ENCODE data around the gene SIPA1L2. TPM values are rescaled to one million over a fixed set of nuclear protein-coding genes. Genes with fewer than 3 reads are reported as not detected.

SIPA1L2 gene
- total and polyA plus RNA-seq, 5 donors from 2014 or later: 0.22 TPM; not detected in 4

DNA sequence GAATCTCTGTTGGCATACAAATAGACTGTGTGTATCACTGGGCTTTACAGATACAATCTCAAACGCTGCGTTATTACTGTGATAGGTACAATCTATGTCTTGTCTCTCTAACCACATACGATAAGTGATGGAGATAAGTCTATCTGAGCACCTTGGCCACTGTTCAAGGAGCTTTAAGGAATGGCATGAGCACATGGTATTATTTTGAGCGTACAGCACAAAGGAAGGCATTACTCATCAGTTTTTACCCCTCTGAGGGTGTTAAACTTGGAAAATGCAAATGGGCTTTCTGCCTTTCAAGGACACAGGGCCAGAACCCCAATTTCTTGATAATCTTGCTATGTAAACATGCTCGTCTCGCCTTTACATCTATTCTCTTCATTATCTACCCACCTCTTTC, 11.6 kb upstream of the SIPA1L2 start:
- ATAC-seq (ENCODE audit: low read depth in 2 of 2): no peak
- H3K9me3 Mint-ChIP-seq: peaks cover 0 to 2% (median 0%) of the 10 kb centered on the region in 7 donors
- H3K36me3 Mint-ChIP-seq: no peaks in the 10 kb centered on the region
- H3K27me3 ChIP-seq (ENCODE audit: control insufficient read depth, insufficient read depth, low read length): peaks cover 8% of the 10 kb centered on the region
- no peak overlapping the region for H3K27ac ChIP-seq (ENCODE audit: insufficient read depth, low read length, poor library complexity, severe bottlenecking)
- H3K4me3 ChIP-seq (ENCODE audit: low read depth, low read length): no peak overlapping the region
- no peak overlapping the region for H3K4me3 Mint-ChIP-seq
- peaks cover 23% of the 10 kb centered on the region for H3K27me3 Mint-ChIP-seq
- no peaks in the 10 kb centered on the region for H3K4me1 ChIP-seq (ENCODE audit: control insufficient read depth, insufficient read depth, low read length, poor library complexity, severe bottlenecking)
- H3K27ac Mint-ChIP-seq: no peak overlapping the region
- H3K9me3 ChIP-seq (ENCODE audit: control insufficient read depth in 2 of 2, low read length in 2 of 2): no peaks in the 10 kb centered on the region
- H3K4me1 Mint-ChIP-seq: no peaks in the 10 kb centered on the region
- DNase-seq: no peak
- H3K36me3 ChIP-seq (ENCODE audit: control insufficient read depth, insufficient read depth, low read length): no peaks in the 10 kb centered on the region

DNA sequence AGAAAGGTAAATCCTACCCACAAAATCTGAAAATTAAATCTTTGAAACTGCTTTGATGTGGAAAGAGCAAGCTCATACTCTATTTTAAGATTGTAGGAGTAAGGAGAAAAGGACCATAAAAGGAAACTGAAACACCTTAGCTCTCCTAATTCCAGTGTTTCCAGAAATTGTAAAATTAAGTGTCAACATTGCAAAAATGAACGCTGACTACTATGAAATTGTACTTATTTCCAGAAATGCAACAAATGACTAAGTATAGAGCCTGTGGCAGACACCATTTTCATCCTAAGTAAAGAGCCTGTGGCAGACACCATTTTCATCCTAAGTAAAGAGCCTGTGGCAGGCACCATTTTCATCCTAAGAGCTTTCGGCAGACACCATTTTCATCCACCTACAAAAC, 6.9 kb upstream of the SIPA1L2 start:
- no peaks in the 10 kb centered on the region for H3K9me3 ChIP-seq (ENCODE audit: control insufficient read depth in 2 of 2, low read length in 2 of 2)
- H3K36me3 Mint-ChIP-seq: no peaks in the 10 kb centered on the region
- no peaks in the 10 kb centered on the region for H3K4me1 Mint-ChIP-seq
- peaks cover 0 to 2% (median 0%) of the 10 kb centered on the region in 7 donors for H3K9me3 Mint-ChIP-seq
- DNase-seq: no peak
- no peak overlapping the region for H3K4me3 ChIP-seq (ENCODE audit: low read depth, low read length)
- peaks cover 17% of the 10 kb centered on the region for H3K27me3 ChIP-seq (ENCODE audit: control insufficient read depth, insufficient read depth, low read length)
- ATAC-seq (ENCODE audit: low read depth in 2 of 2): no peak
- H3K4me3 Mint-ChIP-seq: no peak overlapping the region
- no peak overlapping the region for H3K27ac ChIP-seq (ENCODE audit: insufficient read depth, low read length, poor library complexity, severe bottlenecking)
- H3K27ac Mint-ChIP-seq: no peak overlapping the region
- H3K27me3 Mint-ChIP-seq: peaks cover 25% of the 10 kb centered on the region
- H3K36me3 ChIP-seq (ENCODE audit: control insufficient read depth, insufficient read depth, low read length): no peaks in the 10 kb centered on the region
- H3K4me1 ChIP-seq (ENCODE audit: control insufficient read depth, insufficient read depth, low read length, poor library complexity, severe bottlenecking): no peaks in the 10 kb centered on the region

DNA sequence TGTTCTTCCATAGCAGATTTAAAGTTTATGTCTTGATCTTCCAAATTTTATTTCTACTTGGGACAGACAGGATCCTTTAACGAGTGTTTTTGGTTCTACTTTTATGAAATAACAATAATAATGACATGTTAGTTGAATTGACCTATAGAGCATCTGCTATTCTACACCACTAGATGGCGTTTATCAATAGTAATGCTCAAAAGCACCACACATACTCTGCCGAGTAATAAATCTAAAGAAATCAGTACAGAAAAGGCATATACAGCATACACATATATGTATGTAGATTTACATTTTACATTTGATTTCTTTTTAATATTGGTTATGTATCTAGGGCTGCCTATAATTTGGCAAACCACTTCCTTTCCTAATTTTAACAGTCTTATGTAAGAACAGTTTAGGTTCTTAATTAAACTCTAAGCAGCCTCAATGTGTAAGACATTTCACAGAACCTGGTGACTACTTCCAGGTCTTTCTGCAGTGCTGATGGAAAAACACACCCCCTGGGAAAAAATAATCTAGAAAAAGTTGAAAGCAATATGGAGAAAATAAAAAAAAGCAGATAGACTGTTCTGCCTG, 5.9 kb upstream of the SIPA1L2 start:
- Histone ChIP-seq H3K4me1 (ENCODE audit: control insufficient read depth, insufficient read depth, low read length, poor library complexity, severe bottlenecking) (peaks cover under 1% of the 10 kb centered on the region), H3K36me3 (ENCODE audit: control insufficient read depth, insufficient read depth, low read length) (no peaks in the 10 kb centered on the region), H3K27me3 (ENCODE audit: control insufficient read depth, insufficient read depth, low read length) (peaks cover 12% of the 10 kb centered on the region), H3K4me3 (ENCODE audit: low read depth, low read length) (no peak overlapping the region), H3K27ac (ENCODE audit: insufficient read depth, low read length, poor library complexity, severe bottlenecking) (no peak overlapping the region), H3K9me3 (ENCODE audit: control insufficient read depth in 2 of 2, low read length in 2 of 2) (no peaks in the 10 kb centered on the region)
- no peak overlapping the region for H3K27ac Mint-ChIP-seq
- peaks cover 30% of the 10 kb centered on the region for H3K27me3 Mint-ChIP-seq
- peak overlapping the region in 1 of 4 donors; percentile 20 for H3K4me3 Mint-ChIP-seq
- DNase-seq: peak in 2 of 3 donors; percentile 42 to 55
- ATAC-seq (ENCODE audit: low read depth in 2 of 2): peak; percentile 60 to 80
- H3K4me1 Mint-ChIP-seq: peaks cover 0 to 2% (median 2%) of the 10 kb centered on the region in 4 donors
- no peaks in the 10 kb centered on the region for H3K36me3 Mint-ChIP-seq
- H3K9me3 Mint-ChIP-seq: peaks cover 0 to 1% (median 0%) of the 10 kb centered on the region in 7 donors

DNA sequence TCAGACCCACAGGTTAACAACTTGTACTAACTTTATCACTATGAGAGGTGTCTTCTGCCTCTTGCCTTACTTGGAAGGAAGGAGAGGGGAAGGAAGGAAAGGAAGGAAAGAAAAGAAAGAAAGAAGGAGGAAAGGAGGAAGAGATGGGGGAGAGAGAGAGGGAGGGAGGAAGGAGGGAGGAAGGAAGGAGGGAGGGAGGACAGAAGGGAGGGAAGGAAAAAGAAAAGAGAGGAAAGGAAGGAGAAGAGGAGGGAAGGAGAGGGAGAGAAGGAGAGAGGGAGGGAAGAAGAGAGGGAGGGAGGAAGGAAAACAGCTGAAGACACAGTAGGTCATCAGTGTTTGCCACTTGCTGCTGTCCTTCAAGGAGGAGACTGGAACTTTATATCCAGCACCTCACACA, 5.3 kb upstream of the SIPA1L2 start:
- peaks cover 0 to 4% (median 0%) of the 10 kb centered on the region in 7 donors for H3K9me3 Mint-ChIP-seq
- Histone ChIP-seq H3K36me3 (ENCODE audit: control insufficient read depth, insufficient read depth, low read length) (no peaks in the 10 kb centered on the region), H3K9me3 (ENCODE audit: control insufficient read depth in 2 of 2, low read length in 2 of 2) (no peaks in the 10 kb centered on the region), H3K4me1 (ENCODE audit: control insufficient read depth, insufficient read depth, low read length, poor library complexity, severe bottlenecking) (peaks cover 6% of the 10 kb centered on the region), H3K27ac (ENCODE audit: insufficient read depth, low read length, poor library complexity, severe bottlenecking) (no peak overlapping the region), H3K27me3 (ENCODE audit: control insufficient read depth, insufficient read depth, low read length) (peaks cover 12% of the 10 kb centered on the region), H3K4me3 (ENCODE audit: low read depth, low read length) (no peak overlapping the region)
- peaks cover 0 to 5% (median 4%) of the 10 kb centered on the region in 4 donors for H3K4me1 Mint-ChIP-seq
- ATAC-seq (ENCODE audit: low read depth in 2 of 2) (no peak), DNase-seq (no peak)
- no peaks in the 10 kb centered on the region for H3K36me3 Mint-ChIP-seq
- H3K4me3 Mint-ChIP-seq: peak overlapping the region in 1 of 4 donors; percentile 20
- H3K27ac Mint-ChIP-seq: no peak overlapping the region
- peaks cover 30% of the 10 kb centered on the region for H3K27me3 Mint-ChIP-seq

DNA sequence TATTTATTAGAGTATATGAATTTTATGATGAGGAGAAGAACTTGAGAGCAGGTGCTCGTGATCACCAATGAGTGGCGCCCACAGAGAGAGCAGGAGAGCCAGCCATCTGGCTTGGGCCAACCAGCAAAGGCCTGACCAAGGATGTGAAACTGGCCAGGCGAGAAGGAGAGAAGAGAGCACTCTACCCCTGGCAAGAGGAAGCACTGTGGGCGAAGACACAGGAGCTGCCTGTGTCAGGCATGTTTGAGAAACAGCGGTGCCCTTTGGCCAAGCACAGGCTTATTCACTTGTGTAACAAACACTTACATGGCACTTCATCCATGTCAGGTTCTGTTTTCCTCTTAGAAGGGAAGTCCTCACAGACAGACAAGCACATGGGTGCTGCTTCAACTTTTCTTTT, 4.2 kb upstream of the SIPA1L2 start:
- H3K4me3 ChIP-seq (ENCODE audit: low read depth, low read length): no peak overlapping the region
- peaks cover 12% of the 10 kb centered on the region for H3K27me3 ChIP-seq (ENCODE audit: control insufficient read depth, insufficient read depth, low read length)
- no peak for DNase-seq
- no peaks in the 10 kb centered on the region for H3K9me3 ChIP-seq (ENCODE audit: control insufficient read depth in 2 of 2, low read length in 2 of 2)
- no peaks in the 10 kb centered on the region for H3K36me3 ChIP-seq (ENCODE audit: control insufficient read depth, insufficient read depth, low read length)
- ATAC-seq (ENCODE audit: low read depth in 2 of 2): no peak
- Mint-ChIP-seq H3K27me3 (peaks cover 33% of the 10 kb centered on the region), H3K4me3 (no peak overlapping the region), H3K36me3 (no peaks in the 10 kb centered on the region), H3K4me1 (peaks cover 0 to 9% (median 5%) of the 10 kb centered on the region in 4 donors), H3K9me3 (peaks cover 0 to 4% (median 0%) of the 10 kb centered on the region in 7 donors), H3K27ac (no peak overlapping the region)
- H3K27ac ChIP-seq (ENCODE audit: insufficient read depth, low read length, poor library complexity, severe bottlenecking): no peak overlapping the region
- H3K4me1 ChIP-seq (ENCODE audit: control insufficient read depth, insufficient read depth, low read length, poor library complexity, severe bottlenecking): peaks cover 14% of the 10 kb centered on the region

DNA sequence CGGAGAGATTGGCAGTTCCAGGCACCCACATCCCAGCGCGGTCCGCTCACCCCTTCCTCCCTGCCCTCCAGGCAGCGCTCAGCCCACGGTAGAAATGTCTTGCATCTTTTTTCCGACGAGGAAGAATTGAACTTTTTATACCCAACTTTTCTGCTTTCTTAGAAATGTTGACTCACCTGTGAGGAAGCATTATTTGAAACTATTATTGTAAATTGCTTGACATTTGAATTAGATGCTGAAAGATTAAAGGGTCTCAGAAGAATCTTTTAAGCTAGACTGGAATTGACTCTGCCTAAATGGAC, 912 bp upstream of the SIPA1L2 start:
- H3K36me3 Mint-ChIP-seq: no peaks in the 10 kb centered on the region
- peaks cover 16% of the 10 kb centered on the region for H3K4me1 ChIP-seq (ENCODE audit: control insufficient read depth, insufficient read depth, low read length, poor library complexity, severe bottlenecking)
- no peak overlapping the region for H3K4me3 ChIP-seq (ENCODE audit: low read depth, low read length)
- H3K4me1 Mint-ChIP-seq: peaks cover 5 to 14% (median 11%) of the 10 kb centered on the region in 4 donors
- DNase-seq: no peak
- H3K27me3 ChIP-seq (ENCODE audit: control insufficient read depth, insufficient read depth, low read length): peaks cover 30% of the 10 kb centered on the region
- no peaks in the 10 kb centered on the region for H3K9me3 ChIP-seq (ENCODE audit: control insufficient read depth in 2 of 2, low read length in 2 of 2)
- peaks cover 58% of the 10 kb centered on the region for H3K27me3 Mint-ChIP-seq
- ATAC-seq (ENCODE audit: low read depth in 2 of 2): no peak
- H3K9me3 Mint-ChIP-seq: peaks cover 0 to 6% (median 0%) of the 10 kb centered on the region in 7 donors
- peak overlapping the region; percentile 57 to 89 (median 85) for H3K4me3 Mint-ChIP-seq
- H3K27ac Mint-ChIP-seq: peak overlapping the region in 1 of 3 donors; percentile 74
- H3K27ac ChIP-seq (ENCODE audit: insufficient read depth, low read length, poor library complexity, severe bottlenecking): no peak overlapping the region
- H3K36me3 ChIP-seq (ENCODE audit: control insufficient read depth, insufficient read depth, low read length): no peaks in the 10 kb centered on the region

DNA sequence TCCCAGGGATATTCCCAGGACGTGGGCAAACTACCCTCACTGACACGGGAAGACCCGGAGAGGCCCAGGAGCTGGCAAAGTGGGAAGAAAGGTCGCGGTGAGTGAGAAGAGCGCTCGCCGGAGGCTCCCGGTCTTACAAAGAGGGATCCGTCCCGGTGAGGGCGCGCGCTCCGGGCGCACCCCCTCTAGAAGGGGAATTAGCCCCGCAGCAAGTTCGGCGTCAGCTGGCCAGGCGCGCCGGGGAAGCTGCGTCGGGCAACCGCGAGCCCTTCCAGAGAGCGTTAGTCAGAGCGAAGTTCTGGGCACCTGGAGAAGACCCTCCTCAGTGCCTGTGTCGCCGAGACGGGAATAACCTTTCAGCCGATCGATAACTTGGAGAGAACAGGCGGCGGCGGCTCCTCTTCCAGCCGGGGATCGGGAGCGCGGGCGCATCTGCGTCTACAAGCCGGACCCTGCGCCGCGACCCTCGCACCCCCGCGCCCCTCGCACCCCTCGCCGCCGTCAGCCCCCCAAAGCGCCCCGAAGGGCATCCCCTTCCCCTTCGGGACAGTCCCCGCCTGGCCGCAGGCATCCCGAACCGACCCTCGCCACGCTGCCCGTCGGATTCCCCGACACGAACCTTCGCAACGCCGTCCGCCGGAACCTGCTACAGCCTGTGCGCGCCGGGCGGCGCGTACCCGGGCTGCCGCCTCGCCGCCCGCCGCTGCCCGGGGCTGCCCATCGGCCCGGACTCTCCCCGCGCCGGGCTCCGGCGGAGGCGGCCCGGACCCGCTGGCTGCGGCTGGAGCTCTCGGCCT, 485 bp downstream of the SIPA1L2 start:
- no peak overlapping the region for H3K27ac ChIP-seq (ENCODE audit: insufficient read depth, low read length, poor library complexity, severe bottlenecking)
- Mint-ChIP-seq H3K4me1 (peaks cover 5 to 14% (median 11%) of the 10 kb centered on the region in 4 donors), H3K9me3 (peaks cover 0 to 6% (median 0%) of the 10 kb centered on the region in 7 donors), H3K27me3 (peaks cover 72% of the 10 kb centered on the region), H3K4me3 (peak overlapping the region; percentile 83 to 85 (median 84)), H3K36me3 (no peaks in the 10 kb centered on the region), H3K27ac (no peak overlapping the region)
- H3K36me3 ChIP-seq (ENCODE audit: control insufficient read depth, insufficient read depth, low read length): no peaks in the 10 kb centered on the region
- no peaks in the 10 kb centered on the region for H3K9me3 ChIP-seq (ENCODE audit: control insufficient read depth in 2 of 2, low read length in 2 of 2)
- ATAC-seq (ENCODE audit: low read depth in 2 of 2) (peak in 1 of 2 donors; percentile 7), DNase-seq (peak in 1 of 3 donors; percentile 15)
- peaks cover 27% of the 10 kb centered on the region for H3K27me3 ChIP-seq (ENCODE audit: control insufficient read depth, insufficient read depth, low read length)
- H3K4me1 ChIP-seq (ENCODE audit: control insufficient read depth, insufficient read depth, low read length, poor library complexity, severe bottlenecking): peaks cover 16% of the 10 kb centered on the region
- H3K4me3 ChIP-seq (ENCODE audit: low read depth, low read length): no peak overlapping the region
